ENCODE data around the gene TWSG1.
"Not testable (repeated sequence)": the region's sequence is repeated elsewhere in the genome, so short reads cannot be mapped to it uniquely, and the experiment has no call there.

Gene TWSG1

GRCh38 chr18:9394046-9394445, 59.5 kb downstream of the TWSG1 start:
- no peak overlapping the region for H3K4me3 Mint-ChIP-seq
- peaks cover 4% of the 10 kb centered on the region for H3K9me3 Mint-ChIP-seq
- H3K4me1 Mint-ChIP-seq, result no peaks in the 10 kb centered on the region
- H3K27ac Mint-ChIP-seq, result no peak overlapping the region
- H3K27me3 Mint-ChIP-seq, result no peaks in the 10 kb centered on the region
- ATAC-seq, result no peak
- H3K36me3 Mint-ChIP-seq, result peaks cover 33% of the 10 kb centered on the region

GRCh38 chr18:9400197-9400596, 65.6 kb downstream of the TWSG1 start:
- no peak overlapping the region for H3K4me3 Mint-ChIP-seq
- no peak overlapping the region for H3K27ac Mint-ChIP-seq
- H3K9me3 Mint-ChIP-seq, result no peaks in the 10 kb centered on the region
- peaks cover 5% of the 10 kb centered on the region for H3K36me3 Mint-ChIP-seq
- H3K27me3 Mint-ChIP-seq, result no peaks in the 10 kb centered on the region
- peaks cover 17% of the 10 kb centered on the region for H3K4me1 Mint-ChIP-seq
- ATAC-seq, result no peak

GRCh38 chr18:9401176-9401575, 66.6 kb downstream of the TWSG1 start:
- H3K4me1 Mint-ChIP-seq, result peaks cover 17% of the 10 kb centered on the region
- no peaks in the 10 kb centered on the region for H3K9me3 Mint-ChIP-seq
- H3K27me3 Mint-ChIP-seq, result no peaks in the 10 kb centered on the region
- H3K4me3 Mint-ChIP-seq, result no peak overlapping the region
- H3K27ac Mint-ChIP-seq, result no peak overlapping the region
- H3K36me3 Mint-ChIP-seq, result no peaks in the 10 kb centered on the region
- no peak for ATAC-seq

GRCh38 chr18:9402358-9403007, 67.9 kb downstream of the TWSG1 start:
- peaks cover 17% of the 10 kb centered on the region for H3K4me1 Mint-ChIP-seq

GRCh38 chr18:9403795-9404564, 69.4 kb downstream of the TWSG1 start:
- Mint-ChIP-seq H3K4me3 (peak overlapping the region; percentile 69), H3K36me3 (no peaks in the 10 kb centered on the region), H3K9me3 (no peaks in the 10 kb centered on the region), H3K4me1 (peaks cover 17% of the 10 kb centered on the region), H3K27ac (peak overlapping the region; percentile 66), H3K27me3 (no peaks in the 10 kb centered on the region)
- ATAC-seq, result no peak

More at GRCh38 chr18:9402358-9403007, 67.9 kb downstream of the TWSG1 start:
- ATAC-seq, H3K9me3 Mint-ChIP-seq, H3K27me3 Mint-ChIP-seq, H3K36me3 Mint-ChIP-seq, H3K27ac Mint-ChIP-seq, H3K4me3 Mint-ChIP-seq: not testable (repeated sequence)

- H3K27ac Mint-ChIP-seq, result peak overlapping the region; percentile 66
- H3K36me3 Mint-ChIP-seq, result no peaks in the 10 kb centered on the region
- H3K4me1 Mint-ChIP-seq, result peaks cover 17% of the 10 kb centered on the region
- H3K9me3 Mint-ChIP-seq, result no peaks in the 10 kb centered on the region
- no peaks in the 10 kb centered on the region for H3K27me3 Mint-ChIP-seq
- H3K4me3 Mint-ChIP-seq, result peak overlapping the region; percentile 69
- peak; percentile 67 for ATAC-seq
Observed at GRCh38 chr18:9404565-9405060, 70.0 kb downstream of the TWSG1 start.

GRCh38 chr18:9405130-9405529, 70.6 kb downstream of the TWSG1 start:
- Mint-ChIP-seq H3K27me3 (no peaks in the 10 kb centered on the region), H3K4me1 (peaks cover 17% of the 10 kb centered on the region), H3K9me3 (peaks cover 3% of the 10 kb centered on the region), H3K27ac (peak overlapping the region; percentile 66), H3K36me3 (no peaks in the 10 kb centered on the region), H3K4me3 (peak overlapping the region; percentile 69)
- no peak for ATAC-seq

- H3K4me3 Mint-ChIP-seq, result no peak overlapping the region
- H3K9me3 Mint-ChIP-seq, result peaks cover 3% of the 10 kb centered on the region
- H3K4me1 Mint-ChIP-seq, result peaks cover 17% of the 10 kb centered on the region
- no peak overlapping the region for H3K27ac Mint-ChIP-seq
- H3K27me3 Mint-ChIP-seq, result no peaks in the 10 kb centered on the region
- no peaks in the 10 kb centered on the region for H3K36me3 Mint-ChIP-seq
- no peak for ATAC-seq
Observed at GRCh38 chr18:9405977-9406376, 71.4 kb downstream of the TWSG1 start.

- H3K4me3 Mint-ChIP-seq, result no peak overlapping the region
- no peak for ATAC-seq
- no peaks in the 10 kb centered on the region for H3K27me3 Mint-ChIP-seq
- H3K4me1 Mint-ChIP-seq, result no peaks in the 10 kb centered on the region
- H3K27ac Mint-ChIP-seq, result no peak overlapping the region
- H3K36me3 Mint-ChIP-seq, result no peaks in the 10 kb centered on the region
- peaks cover 3% of the 10 kb centered on the region for H3K9me3 Mint-ChIP-seq
Observed at GRCh38 chr18:9410515-9410914, 75.9 kb downstream of the TWSG1 start.

GRCh38 chr18:9413576-9413975, 79.0 kb downstream of the TWSG1 start:
- Mint-ChIP-seq H3K36me3 (no peaks in the 10 kb centered on the region), H3K9me3 (peaks cover 3% of the 10 kb centered on the region), H3K4me1 (no peaks in the 10 kb centered on the region), H3K4me3 (no peak overlapping the region), H3K27ac (no peak overlapping the region), H3K27me3 (no peaks in the 10 kb centered on the region)
- ATAC-seq, result no peak

GRCh38 chr18:9416563-9417072, 82.0 kb downstream of the TWSG1 start:
- no peaks in the 10 kb centered on the region for H3K4me1 Mint-ChIP-seq
- ATAC-seq, result no peak
- no peak overlapping the region for H3K4me3 Mint-ChIP-seq
- no peaks in the 10 kb centered on the region for H3K9me3 Mint-ChIP-seq
- H3K36me3 Mint-ChIP-seq, result no peaks in the 10 kb centered on the region
- H3K27ac Mint-ChIP-seq, result no peak overlapping the region
- no peaks in the 10 kb centered on the region for H3K27me3 Mint-ChIP-seq

GRCh38 chr18:9417073-9417851, 82.7 kb downstream of the TWSG1 start:
- Mint-ChIP-seq H3K9me3 (no peaks in the 10 kb centered on the region), H3K36me3 (no peaks in the 10 kb centered on the region), H3K27ac (no peak overlapping the region), H3K27me3 (no peaks in the 10 kb centered on the region), H3K4me3 (no peak overlapping the region), H3K4me1 (no peaks in the 10 kb centered on the region)
- no peak for ATAC-seq

GRCh38 chr18:9418047-9418690, 83.6 kb downstream of the TWSG1 start:
- ATAC-seq, result peak; percentile 51
- no peaks in the 10 kb centered on the region for H3K27me3 Mint-ChIP-seq
- no peaks in the 10 kb centered on the region for H3K9me3 Mint-ChIP-seq
- H3K36me3 Mint-ChIP-seq, result no peaks in the 10 kb centered on the region
- no peak overlapping the region for H3K4me3 Mint-ChIP-seq
- no peaks in the 10 kb centered on the region for H3K4me1 Mint-ChIP-seq
- H3K27ac Mint-ChIP-seq, result no peak overlapping the region

- Mint-ChIP-seq H3K4me3 (no peak overlapping the region), H3K4me1 (no peaks in the 10 kb centered on the region), H3K36me3 (no peaks in the 10 kb centered on the region), H3K27me3 (no peaks in the 10 kb centered on the region), H3K27ac (no peak overlapping the region), H3K9me3 (no peaks in the 10 kb centered on the region)
- no peak for ATAC-seq
Observed at GRCh38 chr18:9419956-9420631, 85.5 kb downstream of the TWSG1 start.
